Gastroesophageal sphincter (tissue), 3 donors: Measurements from ENCODE around the gene MICU1.

Experiments
- POLR2A ChIP-seq, 2 donors: fragments of 450-650 bp; IDR thresholded peaks; one replicate each; pipeline ENCODE4 v1.6.1; 2017; ENCODE audit warnings: antibody characterized with exemption in 2 of 2, mild to moderate bottlenecking in 2 of 2, moderate library complexity in 1 of 2
- POLR2AphosphoS5 ChIP-seq: sonication (generic); formaldehyde crosslinking; IDR thresholded peaks from one replicate; pipeline ENCODE4 v1.6.1; 2017; ENCODE audit warnings: antibody characterized with exemption
- TF ChIP-seq, protein P1 (sequence below), 4 experiments: fragments of 200-600 bp in 2 of 4; fragments of 450-650 bp in 2 of 4; sonication (generic) in 1 of 4; IDR thresholded peaks; one replicate each; pipeline ENCODE4 v1.5.1; 2017 to 2019; ENCODE audit warnings: antibody characterized with exemption in 4 of 4, mild to moderate bottlenecking in 2 of 4, moderate library complexity in 2 of 4

DNA sequence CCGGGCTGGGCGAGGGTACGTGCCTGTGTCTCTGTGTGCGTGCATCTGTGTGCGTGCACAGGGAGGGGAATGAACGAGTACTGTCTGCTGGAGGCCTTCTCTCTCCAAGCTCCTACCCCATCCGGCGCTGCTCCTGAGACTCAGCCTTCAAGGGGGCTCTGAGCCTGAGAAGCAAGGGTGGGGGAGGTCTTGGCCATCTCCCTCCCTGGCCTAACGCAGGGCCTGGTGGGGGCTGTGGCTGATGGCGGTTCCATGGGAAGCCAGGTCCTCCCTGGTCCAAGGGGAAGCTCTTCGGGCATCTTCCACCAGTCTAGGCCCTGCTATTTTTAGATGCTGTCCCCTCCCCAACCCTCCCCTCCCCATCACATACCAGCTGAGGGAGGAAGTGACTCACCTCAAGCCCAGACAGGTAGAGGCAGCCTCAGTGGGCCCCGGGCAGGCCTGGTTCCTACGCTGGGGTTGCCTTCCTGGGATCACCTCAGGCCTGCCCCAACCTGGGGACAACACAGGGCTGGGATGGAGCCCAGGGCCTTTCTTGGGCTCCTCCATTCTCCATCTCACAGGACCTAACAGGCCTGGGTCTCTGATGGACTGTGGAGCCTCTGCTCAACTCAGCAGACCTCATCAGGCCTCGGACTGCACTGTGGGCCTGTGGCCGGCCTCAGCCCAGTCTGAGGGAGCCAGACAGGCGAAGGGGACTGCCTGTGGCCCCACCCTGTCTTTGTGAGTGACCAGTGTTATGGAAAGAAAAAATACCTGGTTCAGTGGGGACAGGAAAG, 303.4 kb downstream of the MICU1 start:
- TF ChIP-seq POLR2A (IDR thresholded peaks at IDR 0.05): no peak
- TF ChIP-seq, protein P1, sequence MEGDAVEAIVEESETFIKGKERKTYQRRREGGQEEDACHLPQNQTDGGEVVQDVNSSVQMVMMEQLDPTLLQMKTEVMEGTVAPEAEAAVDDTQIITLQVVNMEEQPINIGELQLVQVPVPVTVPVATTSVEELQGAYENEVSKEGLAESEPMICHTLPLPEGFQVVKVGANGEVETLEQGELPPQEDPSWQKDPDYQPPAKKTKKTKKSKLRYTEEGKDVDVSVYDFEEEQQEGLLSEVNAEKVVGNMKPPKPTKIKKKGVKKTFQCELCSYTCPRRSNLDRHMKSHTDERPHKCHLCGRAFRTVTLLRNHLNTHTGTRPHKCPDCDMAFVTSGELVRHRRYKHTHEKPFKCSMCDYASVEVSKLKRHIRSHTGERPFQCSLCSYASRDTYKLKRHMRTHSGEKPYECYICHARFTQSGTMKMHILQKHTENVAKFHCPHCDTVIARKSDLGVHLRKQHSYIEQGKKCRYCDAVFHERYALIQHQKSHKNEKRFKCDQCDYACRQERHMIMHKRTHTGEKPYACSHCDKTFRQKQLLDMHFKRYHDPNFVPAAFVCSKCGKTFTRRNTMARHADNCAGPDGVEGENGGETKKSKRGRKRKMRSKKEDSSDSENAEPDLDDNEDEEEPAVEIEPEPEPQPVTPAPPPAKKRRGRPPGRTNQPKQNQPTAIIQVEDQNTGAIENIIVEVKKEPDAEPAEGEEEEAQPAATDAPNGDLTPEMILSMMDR (IDR thresholded peaks at IDR 0.05): no peak
- TF ChIP-seq POLR2AphosphoS5: no peak
